DOHH2 (cell line): ENCODE data around the gene DKK3.

ENCODE experiments used
- H3F3A ChIP-seq: fragments of 200-600 bp; sonication (generic), shearing (Covaris generic); 2 replicates; pipeline ENCODE4 v1.6.0; 2016; ENCODE audit warnings: antibody characterized with exemption, mild to moderate bottlenecking; ENCODE audit not compliant: control insufficient read depth, insufficient read depth
- H3K27ac ChIP-seq: fragments of 200-600 bp; sonication (generic); 2 replicates; pipeline ENCODE4 v1.5.1; 2014; ENCODE audit warnings: low read depth, mild to moderate bottlenecking, low read length, moderate library complexity
- H3K27me3 ChIP-seq: fragments of 200-600 bp; sonication (generic); 2 replicates; pipeline ENCODE4 v1.6.1; 2014; ENCODE audit warnings: mild to moderate bottlenecking, low read length, mixed read lengths; ENCODE audit not compliant: control insufficient read depth
- H3K36me3 ChIP-seq: fragments of 200-600 bp; sonication (generic); 2 replicates; pipeline ENCODE4 v1.6.1; 2014; ENCODE audit warnings: mild to moderate bottlenecking, low read length, moderate library complexity, mixed read lengths; ENCODE audit not compliant: control insufficient read depth
- H3K4me1 ChIP-seq: fragments of 200-600 bp; sonication (generic); 2 replicates; pipeline ENCODE4 v1.6.1; 2014; ENCODE audit warnings: mild to moderate bottlenecking, low read length, mixed read lengths; ENCODE audit not compliant: control insufficient read depth
- H3K4me2 ChIP-seq: fragments of 200-600 bp; sonication (generic); 2 replicates; pipeline ENCODE4 v1.6.0; 2014; ENCODE audit warnings: mild to moderate bottlenecking, low read length, moderate library complexity
- H3K4me3 ChIP-seq: fragments of 200-600 bp; sonication (generic); 2 replicates; pipeline ENCODE4 v1.5.1; 2014; ENCODE audit warnings: mild to moderate bottlenecking, low read length, mixed read lengths
- H3K79me2 ChIP-seq: fragments of 200-600 bp; sonication (generic); 2 replicates; pipeline ENCODE4 v1.6.1; 2014; ENCODE audit warnings: mild to moderate bottlenecking, low read length, mixed read lengths; ENCODE audit not compliant: control insufficient read depth
- H3K9me2 ChIP-seq: fragments of 200-600 bp; sonication (generic); replicated peaks from 2 replicates; pipeline ENCODE4 v1.6.1; 2014; ENCODE audit warnings: mild to moderate bottlenecking, low read length, mixed read lengths; ENCODE audit not compliant: control insufficient read depth
- H3K9me3 ChIP-seq: fragments of 200-600 bp; sonication (generic); 2 replicates; pipeline ENCODE4 v1.6.1; 2014; ENCODE audit warnings: antibody characterized with exemption, low read length, mixed read lengths; ENCODE audit not compliant: control insufficient read depth, insufficient read depth
- H4K20me1 ChIP-seq: fragments of 200-600 bp; sonication (generic); 2 replicates; pipeline ENCODE4 v1.6.0; 2014; ENCODE audit warnings: low read depth, mild to moderate bottlenecking, antibody characterized with exemption, low read length, moderate library complexity; ENCODE audit not compliant: control insufficient read depth, insufficient read depth
- CTCF ChIP-seq: fragments of 200-600 bp; sonication (generic); IDR thresholded peaks from one replicate; pipeline ENCODE4 v1.5.1; 2014; ENCODE audit warnings: antibody characterized with exemption, mild to moderate bottlenecking, low read depth, low read length; ENCODE audit not compliant: poor library complexity, severe bottlenecking
- EZH2phosphoT487 ChIP-seq: fragments of 200-600 bp; sonication (generic); IDR thresholded peaks from 2 replicates; pipeline ENCODE4 v1.6.1; 2017; ENCODE audit warnings: borderline replicate concordance, mild to moderate bottlenecking, antibody characterized with exemption, low read length, moderate library complexity, mixed read lengths

The DKK3 gene

GRCh38 chr11:11958403-11959231 lies 49.8 kb downstream of the DKK3 start:
- H3F3A ChIP-seq, result no peaks in the 10 kb centered on the region
- H3K36me3 ChIP-seq, result peaks cover 35% of the 10 kb centered on the region
- no peak overlapping the region for H3K4me2 ChIP-seq
- no peaks in the 10 kb centered on the region for H3K9me3 ChIP-seq
- peaks cover 9% of the 10 kb centered on the region for H3K27me3 ChIP-seq
- no peak for TF ChIP-seq CTCF
- no peak for TF ChIP-seq EZH2phosphoT487
- no peaks in the 10 kb centered on the region for H4K20me1 ChIP-seq
- H3K4me1 ChIP-seq, result no peaks in the 10 kb centered on the region
- H3K79me2 ChIP-seq, result no peaks in the 10 kb centered on the region
- H3K9me2 ChIP-seq, result no peaks in the 10 kb centered on the region
- H3K27ac ChIP-seq, result no peak overlapping the region
- H3K4me3 ChIP-seq, result no peak overlapping the region

GRCh38 chr11:11956006-11956405 lies 52.4 kb downstream of the DKK3 start:
- Histone ChIP-seq H3K36me3 (peaks cover 55% of the 10 kb centered on the region), H3K79me2 (no peaks in the 10 kb centered on the region), H3F3A (no peaks in the 10 kb centered on the region), H3K4me2 (no peak overlapping the region), H3K9me3 (no peaks in the 10 kb centered on the region), H3K4me1 (no peaks in the 10 kb centered on the region), H3K27me3 (no peaks in the 10 kb centered on the region), H4K20me1 (no peaks in the 10 kb centered on the region), H3K27ac (no peak overlapping the region), H3K4me3 (no peak overlapping the region), H3K9me2 (no peaks in the 10 kb centered on the region)
- TF ChIP-seq CTCF (no peak), EZH2phosphoT487 (no peak)

GRCh38 chr11:11952036-11952435 lies 56.4 kb downstream of the DKK3 start:
- Histone ChIP-seq H3K9me3 (no peaks in the 10 kb centered on the region), H3F3A (no peaks in the 10 kb centered on the region), H3K79me2 (no peaks in the 10 kb centered on the region), H3K36me3 (peaks cover 71% of the 10 kb centered on the region), H3K4me2 (no peak overlapping the region), H4K20me1 (no peaks in the 10 kb centered on the region), H3K4me1 (no peaks in the 10 kb centered on the region), H3K27me3 (no peaks in the 10 kb centered on the region), H3K9me2 (no peaks in the 10 kb centered on the region), H3K4me3 (no peak overlapping the region), H3K27ac (no peak overlapping the region)
- no peak for TF ChIP-seq EZH2phosphoT487
- TF ChIP-seq CTCF, result no peak
